Activated T-cell treated with anti-CD3 and anti-CD28 coated beads for 4 hours (primary cell): ENCODE data around the gene SPEN.

Experiments
- DNase-seq: peaks from one replicate; pipeline ENCODE4 v3.0.0-alpha.2; 2020

SPEN gene

DNA sequence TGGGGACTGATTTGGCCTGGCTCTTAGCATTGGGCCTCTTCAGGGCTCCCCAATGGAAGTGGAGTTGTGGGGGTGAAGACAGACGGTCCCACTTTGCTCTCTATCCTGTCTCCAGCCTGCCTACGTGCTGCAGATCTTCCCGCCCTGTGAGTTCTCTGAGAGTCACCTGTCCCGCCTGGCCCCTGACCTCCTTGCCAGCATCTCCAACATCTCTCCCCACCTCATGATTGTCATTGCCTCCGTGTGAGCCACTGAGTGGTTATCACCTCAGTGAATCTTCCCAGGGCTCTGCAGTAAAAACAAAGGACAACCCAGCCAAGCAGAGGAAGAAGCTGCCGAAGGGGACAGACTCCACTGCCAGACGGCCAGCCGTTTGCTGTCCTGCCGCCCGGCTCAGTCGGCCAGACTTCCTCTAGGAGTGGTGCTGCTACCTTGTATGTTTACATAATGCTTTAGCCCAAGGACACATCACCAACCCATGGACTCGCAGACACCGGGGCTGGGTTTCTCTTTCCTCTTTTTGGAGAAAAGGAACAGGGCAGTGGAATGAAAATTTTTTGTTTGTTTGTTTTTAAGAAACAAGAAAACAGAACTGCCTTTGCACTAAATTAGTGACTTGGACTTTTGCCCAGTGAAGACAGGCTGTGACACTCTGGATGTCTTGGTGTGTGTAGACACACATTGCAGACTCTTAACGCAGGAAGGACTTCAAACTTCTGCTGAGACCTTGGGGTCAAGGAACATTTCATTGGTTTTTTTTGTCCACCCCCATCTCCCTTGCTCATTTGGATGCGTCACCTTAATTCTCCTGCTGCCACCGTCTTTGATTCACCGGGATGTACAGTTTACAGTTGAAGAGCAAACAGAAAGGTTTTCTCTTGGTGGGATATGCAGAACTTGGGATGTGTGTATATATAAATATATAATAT, 91.9 kb downstream of the SPEN start:
- DNase-seq = no peak

DNA sequence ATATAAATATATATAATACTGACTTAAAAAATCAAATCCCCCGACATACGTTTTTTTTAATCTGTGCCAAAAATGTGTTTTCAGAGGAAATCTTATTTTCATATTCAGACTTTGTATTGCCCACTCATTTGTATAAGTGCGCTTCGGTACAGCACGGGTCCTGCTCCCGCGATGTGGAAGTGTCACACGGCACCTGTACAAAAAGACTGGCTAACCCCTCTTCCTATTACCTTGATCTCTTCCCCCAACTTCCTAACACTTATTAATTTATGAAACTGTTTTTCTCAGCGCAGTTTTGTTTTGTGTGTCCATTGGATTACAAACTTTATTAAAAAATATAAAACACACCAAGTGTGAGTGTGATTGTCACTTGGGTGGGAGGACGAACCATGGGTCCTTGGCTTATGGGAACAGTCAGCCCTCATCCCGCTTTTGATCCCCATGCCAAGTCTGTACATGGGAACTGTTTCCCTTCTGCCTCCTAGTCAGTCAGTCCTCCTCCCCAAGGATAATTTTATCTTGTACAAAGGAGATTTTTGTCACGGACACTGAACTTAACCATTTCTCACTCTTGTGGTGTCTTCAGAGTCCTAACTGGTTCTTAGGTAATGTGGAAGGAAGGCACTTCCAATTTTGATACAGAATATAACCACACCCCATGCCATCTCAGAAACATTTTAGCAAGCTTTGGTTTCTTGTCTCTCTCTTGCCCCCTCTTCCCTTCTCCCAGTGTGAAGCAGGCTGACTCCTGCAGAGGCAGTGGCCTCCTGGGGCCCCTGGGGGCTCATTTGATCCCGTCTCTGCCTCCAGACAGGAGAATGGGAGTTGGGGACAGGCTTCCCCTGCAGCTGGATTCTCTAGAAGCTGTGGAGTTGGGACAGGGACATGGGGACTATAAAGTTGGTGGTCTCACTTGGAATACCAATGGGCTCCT, 92.9 kb downstream of the SPEN start:
- DNase-seq = no peak

DNA sequence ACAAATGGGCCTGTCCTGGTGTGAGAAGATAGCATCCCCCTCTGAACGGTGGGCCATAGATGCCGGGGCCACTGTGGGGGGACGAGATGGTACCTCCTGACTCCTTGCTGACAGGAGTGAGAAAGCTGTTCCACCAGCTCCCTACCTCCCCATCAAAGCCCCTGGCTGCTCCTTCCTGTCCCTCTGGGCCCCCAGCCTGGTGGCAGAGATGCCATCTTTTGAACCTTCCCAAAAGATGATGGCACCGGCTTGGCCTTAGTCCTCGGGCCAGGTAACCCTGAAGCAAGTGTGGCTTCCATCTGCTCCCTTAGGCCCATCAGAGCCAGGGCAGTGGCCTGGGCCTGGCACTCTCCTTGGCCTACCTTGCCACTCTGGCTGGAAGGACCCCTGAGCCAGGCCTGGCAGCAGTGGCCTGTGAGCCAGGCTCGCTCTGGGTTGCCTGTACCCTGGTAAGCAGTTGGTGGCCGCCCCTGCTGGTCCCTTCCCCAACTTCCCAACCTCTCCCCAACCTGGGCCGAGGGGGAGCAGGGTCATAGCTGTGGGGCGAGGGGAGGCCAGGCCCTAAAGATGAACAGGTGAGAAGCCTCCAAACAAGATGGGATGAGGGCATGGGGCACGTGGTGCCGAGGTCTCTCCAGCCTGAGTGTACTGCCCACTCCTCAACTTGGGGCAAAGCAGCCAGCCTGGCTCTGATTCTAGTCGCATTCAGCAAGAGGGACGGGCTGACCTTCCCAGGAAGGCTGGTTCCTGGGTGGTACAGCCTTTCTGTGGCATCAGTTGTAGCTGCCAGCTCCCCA, 93.7 kb downstream of the SPEN start:
- DNase-seq = no peak

DNA sequence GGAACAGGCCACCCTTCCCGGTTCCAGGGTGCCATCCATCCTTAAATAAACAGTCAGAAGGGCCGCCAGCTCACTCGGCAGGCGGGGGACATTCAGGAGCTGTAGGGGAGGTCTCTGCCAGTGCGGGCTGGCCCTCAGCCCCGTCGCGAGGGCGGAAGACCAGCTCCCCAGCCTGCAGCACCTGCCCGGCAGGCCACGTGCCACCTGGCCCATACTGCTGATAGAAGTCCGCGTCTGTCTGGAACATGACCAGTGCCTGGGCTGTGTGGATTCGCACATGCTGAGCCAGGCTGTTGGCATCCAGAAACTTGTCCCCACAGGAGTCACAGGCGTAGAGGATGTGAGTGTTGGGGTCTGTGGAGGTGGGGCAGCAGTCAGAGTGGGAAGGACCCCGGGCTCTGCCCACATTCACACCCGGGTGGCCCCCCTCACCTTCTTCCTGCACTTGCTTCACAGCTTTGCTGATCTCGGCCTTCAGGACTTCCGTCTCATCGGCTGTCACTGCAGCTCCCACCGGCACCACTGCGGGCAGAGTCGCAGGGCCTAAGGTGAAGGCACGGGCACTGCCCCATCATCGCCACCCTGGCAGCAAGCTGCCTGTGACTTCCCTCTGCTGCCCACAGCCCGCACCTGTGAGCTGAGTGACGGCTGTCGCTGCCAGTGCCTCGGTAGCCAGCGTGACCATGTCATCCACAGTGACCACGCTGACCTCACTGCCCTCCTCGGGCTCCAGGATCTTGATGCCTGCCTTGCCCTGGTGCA, 94.6 kb downstream of the SPEN start:
- DNase-seq = no peak

DNA sequence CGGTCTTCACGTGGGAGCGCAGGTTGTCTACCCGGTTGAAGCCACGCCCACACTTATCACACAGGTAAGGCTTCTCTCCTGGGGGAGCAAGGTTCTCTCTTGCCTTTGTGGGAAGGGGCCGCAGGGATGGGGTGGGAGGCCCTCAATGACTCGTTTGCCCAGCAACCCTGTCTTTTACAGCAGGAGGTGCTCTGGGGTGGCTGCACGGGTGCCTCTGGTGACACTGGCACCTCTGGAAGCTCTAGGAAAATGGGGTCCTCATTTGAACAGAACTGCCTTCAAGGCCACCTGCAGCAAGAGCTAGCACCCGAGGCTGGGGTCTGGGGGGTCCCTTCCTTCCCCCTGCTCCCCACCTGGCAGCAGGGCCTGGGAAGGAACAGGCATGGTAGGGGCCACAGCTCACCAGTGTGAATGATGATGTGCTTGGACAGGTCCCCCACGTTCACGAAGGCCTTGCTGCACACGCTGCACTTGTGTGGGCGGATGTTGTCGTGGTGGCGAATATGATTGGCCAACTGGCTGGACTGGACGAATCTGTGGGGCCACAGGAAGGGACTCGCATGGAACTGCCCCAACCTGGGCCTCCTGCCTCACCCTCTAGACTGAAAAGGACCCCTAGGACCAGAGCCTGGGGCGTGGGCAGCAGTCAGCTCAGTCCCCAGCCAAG, 95.3 kb downstream of the SPEN start:
- DNase-seq = no peak

DNA sequence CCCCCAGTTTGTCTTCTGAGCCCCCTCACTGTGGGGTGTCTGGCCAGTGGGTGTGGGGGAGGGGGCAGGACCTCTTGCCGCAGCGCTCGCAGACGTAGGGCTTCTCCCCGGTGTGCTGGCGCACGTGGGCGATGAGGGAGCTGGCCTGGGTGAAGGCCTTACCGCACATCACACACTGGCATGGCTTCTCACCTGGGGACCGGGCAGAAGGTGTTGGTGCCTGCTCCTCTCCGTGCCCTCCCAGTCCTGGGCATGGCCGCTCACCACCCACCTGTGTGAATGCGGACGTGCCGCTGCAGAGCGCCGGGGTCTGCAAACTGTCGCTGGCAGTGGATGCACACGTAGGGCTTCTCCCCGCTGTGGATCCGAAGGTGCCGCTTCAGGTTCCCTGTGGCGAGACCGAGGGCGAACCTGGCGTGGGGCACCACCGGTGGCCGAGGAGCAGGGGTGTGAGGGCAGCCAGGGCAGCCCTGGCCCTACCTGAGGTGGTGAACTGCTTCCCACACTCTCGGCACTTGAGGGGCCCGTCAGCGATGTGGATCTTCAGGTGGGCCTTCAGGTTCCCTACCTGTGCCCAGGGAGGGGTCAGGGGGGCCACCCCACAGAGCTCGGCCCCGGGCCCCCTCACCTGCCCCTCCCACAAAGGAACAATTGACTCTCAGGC, 96.0 kb downstream of the SPEN start:
- DNase-seq = no peak

DNA sequence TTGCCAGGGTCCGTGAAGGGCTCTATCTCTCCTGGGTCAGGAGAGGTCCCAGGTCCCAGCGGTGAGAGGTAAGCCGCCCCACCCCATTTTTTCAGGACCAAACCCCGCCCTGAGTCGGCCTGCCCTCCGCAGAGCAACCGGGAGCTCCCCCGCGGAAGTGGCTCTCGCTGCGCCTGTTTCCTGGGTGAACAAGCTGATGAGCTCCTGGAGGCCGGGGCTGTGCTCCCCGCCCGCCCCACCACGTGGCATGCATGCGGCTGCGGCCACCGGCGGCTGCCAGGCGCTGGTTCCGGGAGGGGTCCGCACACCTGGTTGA, 96.4 kb downstream of the SPEN start:
- no peak for DNase-seq

DNA sequence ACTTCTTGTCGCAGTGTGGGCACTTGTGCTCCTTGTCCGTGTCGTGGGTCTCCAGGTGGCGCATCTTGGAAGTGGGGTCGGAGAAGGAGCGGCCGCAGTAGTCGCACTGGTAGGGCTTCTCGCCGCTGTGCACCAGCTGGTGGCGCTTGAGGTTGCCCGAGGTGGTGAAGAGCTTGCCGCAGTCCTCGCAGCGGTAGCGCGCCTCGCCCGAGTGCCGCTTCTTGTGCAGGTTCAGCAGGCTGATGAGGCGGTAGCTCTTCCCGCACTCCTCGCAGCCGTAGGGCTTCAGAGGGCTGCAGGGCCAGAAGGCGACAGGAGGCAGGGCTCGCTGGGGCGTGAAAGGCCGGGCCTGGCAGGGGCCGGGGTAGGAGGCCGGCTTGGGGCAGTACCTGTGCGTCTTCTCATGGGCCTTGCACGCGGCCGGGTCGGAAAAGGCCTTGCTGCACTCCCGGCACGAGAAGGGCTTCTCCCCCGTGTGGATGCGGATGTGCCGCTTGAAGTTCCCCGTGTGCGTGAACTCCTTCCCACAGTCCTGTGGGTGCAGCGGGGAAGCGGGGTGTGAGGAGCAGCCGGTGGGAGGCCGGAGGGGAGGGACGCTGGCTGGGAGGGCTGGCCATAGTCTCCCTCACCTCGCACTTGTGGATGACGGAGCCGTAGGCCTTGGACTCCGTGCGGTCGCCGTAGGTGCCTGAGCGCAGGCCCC, 97.0 kb downstream of the SPEN start:
- DNase-seq = no peak

DNA sequence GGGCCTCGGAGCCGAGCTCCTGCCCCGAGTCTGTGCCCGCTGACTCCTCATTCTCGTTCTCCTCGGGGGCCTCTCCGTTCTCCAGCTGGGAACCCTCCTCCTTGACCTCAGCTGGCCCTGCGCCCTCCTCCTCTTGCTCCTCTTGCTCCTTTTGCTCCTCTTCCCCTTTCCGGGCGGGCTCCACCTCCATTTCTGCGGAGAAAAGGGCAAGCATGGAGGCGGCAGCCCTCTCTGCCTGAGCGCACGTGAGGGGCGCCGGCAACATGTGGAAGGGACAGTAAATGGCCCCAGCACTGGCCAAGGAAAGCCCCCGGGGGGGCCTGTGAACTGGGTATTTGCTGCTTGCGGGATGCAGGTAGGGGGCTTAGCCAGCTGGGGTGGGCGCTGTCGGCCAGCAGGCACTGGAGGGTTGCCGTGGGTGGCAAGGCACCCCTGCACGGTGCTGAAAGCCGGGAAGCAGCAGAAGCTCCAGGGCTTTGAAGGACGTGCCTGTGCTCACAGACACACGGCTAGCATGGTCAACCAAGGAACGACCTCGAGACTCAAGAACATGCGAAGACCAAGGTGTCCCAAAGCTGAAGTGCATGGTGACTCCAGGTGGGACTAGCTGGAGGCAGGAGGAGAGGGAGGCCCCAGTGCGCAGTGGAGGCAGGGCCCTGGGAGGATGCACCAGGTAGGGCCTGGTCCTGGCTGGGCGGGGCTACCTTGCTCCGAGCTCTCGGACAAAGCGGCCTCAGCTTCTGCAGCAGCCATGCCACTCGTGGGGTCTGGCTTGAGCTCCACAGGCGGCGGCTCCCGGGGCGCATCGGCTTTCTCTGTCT, 97.7 kb downstream of the SPEN start:
- DNase-seq = no peak

DNA sequence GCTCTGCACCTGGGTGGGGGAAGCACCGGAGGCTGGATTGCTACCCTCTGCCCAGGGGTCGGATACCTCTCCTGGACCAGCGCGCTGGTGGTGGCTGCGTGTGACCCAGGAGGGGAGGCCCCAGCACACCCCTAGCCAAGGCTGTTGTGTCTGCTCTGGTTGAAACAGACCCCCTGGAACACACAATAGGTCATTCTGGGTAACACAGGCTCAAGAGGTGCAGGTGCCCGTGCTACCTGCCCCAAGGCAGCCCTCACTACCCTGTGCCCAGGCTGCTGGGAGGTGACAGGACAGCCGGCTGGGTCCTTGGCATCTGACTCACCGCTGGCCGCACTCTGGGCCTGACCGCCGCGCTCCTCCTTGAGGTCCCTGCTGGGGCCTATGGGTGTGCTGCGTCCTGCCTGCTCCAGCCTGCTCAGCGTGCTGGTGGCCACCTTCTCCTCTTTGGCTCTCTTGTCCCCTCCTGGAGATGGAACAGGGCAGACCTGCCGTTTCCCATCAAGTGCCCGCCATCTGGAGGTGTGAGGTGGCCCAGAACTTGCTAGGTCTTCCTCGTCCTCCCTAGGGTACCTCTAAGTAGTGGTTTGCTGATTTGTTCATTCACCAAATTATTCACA, 98.4 kb downstream of the SPEN start:
- DNase-seq = no peak

DNA sequence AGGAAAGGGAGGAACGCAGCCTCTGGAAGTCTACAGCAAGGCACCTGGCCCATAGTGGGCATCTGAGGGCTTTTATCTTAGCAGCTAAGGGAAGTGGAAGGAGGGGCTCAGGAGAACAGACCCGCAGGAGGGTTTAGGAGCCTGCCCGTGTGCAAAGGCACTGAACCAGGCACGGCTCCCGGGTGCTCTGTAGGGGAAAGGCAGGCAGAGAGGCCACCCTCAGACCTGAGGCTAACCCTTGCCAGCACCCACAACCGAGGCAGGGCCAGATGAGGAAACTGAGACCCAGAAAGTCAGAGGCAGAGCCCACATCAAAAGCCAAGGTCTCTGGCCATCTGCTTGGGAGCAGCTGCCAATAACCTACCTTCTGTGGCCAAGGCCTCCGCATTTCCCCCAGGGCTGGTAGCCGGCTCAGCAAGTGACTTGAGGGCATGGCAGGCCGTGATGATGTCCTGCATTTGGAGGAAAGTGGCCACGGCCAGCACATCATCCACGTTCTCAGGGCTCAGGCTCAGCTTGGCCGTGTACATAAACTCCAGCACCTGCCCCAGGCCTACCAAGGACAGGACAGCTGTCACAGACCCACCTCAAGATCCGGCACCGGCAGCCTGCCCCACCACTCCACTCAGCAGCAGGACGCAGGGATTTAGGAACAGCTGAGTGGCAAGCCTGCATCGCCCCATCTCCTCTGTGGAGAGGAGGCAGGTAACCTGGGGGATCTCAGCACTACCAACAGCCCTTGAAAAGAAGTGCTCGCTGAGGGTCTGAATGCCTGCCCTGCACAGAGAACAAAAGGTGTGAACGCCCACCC, 99.3 kb downstream of the SPEN start:
- no peak for DNase-seq

DNA sequence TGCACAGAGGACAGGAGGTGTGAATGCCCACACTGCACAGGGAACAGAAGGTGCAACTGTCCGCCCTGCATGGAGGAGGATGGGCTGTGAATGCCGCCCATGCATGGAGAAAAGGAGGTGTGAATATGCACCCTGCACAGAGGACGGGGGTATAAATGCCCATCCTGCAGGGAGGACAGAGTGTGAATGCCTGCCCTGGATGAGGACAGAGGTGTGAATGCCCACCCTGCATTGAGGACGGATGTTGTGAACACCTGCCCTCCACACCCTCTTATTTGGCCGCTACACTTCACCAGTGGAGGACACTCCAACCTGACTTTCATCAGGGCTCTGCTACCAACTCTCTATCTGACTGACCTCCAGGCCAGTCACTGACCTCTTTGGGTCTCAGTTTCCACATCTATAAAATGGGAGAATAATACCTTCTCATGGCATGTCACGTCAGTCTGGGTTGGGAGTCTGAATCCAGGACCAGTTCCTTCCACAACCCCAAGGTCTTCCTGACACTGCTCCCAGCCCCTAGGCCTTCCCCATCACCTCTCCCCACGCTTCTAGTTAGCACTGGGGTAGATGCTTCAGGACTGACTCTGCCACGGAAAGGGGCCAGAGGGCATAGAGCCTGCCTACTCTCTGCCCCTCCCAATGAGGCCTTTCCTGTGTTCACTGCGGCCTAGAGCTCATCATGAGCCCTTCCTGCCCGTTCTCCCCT, 100.0 kb downstream of the SPEN start:
- no peak for DNase-seq

DNA sequence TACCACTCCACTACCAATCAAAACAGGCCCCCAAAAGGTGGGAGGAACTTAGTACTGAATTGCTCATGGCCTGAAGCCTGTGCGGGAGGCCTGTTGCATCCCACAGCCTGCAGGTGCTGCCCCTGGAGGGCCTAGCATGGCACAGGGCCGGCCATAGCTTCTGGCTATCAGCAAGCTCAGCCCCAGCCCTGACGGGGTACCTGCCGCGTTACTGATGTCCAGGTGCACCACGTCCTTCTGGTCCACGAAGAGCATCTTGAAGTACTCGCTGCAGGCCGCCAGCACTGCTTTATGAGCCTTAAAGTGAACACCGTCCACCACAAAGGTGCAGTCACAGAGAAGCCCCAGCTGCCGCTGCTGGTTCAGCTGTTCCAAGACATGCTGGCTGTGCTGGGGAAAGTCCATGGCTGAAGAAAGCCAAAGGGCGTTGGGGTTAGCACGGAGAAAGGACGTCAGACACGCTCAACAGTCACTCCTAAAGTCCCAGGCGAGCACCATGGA, 100.6 kb downstream of the SPEN start:
- DNase-seq = no peak

DNA sequence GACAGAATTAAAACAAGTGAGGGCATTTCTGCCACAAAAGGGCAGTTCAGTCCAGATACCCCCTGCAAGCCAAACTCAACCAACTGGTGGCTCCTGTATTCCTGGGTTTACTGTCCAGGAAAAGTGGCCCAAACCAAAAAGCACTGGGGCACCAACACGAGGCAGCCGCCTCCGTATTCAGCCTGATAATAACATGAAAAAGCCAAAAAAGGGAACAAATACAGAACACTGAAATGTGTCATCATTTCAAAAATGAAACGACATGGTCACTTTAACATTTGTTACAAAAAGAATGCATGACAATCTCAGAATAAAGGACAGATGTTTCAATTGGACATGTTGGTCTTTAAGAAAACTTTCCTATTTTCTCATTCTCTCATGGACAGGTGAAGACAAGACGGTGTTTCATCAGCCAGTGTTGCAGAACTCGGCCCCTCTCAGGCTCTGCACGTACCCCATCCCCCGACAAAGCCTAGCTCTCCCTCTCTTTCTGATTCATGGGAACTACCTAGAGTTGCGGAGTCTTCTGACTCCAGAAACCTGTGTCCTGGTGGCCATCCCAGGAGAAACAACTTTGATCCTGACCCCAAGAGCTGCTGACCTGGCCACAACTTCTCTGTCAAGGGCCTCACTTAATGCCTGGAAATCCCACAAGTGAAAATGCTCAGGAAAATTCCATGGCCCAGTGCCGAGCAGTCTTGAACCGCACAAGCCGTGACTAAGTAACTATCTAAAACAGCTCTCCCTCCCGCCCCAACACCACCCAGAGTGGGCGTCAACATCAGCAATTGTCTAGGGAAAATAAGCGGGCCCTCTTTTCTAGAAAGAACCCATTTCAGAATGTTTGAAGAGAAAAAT, 101.3 kb downstream of the SPEN start:
- DNase-seq = peak; percentile 47

DNA sequence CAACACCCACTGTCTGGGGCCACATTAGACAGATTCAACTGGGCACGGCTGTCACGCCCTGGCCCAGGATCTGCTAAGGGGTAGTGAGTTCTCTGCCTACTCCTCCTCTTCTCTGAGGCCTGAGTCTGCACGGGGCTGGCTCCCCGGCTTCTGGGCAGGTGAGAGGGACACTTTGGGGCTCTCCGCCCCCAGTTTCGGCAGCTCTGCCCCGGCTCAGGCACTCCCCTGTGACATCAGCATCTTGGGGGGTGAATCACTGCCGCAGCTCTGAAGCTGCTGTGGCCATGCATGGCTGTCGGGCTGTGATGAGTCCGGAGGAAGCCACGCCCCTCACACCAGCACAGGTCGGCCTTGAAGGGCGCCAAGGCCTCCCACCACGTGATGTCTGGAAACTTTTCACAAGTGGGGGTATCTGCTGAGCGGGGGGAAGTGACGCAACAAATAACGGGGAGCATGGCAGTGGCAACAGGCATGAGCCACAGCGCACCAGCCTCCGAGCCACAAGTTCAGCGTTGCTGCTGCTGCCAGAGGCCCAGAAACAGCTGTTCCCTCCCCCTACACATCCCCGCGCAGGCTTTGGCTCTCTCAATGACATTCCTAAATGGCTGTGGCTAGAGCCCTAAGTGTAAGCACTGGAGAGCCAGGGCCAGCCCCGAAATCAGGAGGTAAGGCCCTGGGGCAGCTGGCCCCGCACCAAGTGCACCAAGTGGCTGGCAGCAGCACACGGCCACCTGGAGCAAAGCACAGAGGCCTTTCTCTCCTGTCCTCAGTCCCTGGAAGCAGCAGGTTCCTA, 102.1 kb downstream of the SPEN start:
- peak; percentile 75 for DNase-seq

DNA sequence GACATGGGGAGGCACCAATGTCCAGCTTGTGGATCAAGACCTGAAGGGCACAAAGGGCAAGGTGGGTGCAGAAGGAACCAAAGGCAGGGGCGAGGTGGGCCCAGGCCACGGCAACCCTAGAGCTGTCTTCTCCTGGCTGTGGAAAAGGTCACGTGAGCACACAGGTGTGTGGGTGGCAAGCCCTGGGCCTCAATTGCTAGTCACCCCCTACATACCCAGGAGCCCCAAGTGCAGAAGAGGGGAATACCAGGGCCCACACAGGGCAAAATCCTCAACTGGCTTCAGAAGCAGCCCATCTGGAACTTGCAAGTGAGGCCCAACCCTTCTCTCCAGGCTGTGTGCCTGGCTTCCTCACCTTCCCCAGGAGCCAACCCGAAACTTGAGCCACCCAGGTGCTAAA, 102.8 kb downstream of the SPEN start:
- DNase-seq = peak; percentile 45
